Stomach smooth muscle (tissue), 2 donors: ENCODE data around the gene FAM25C.
"Not testable (repeated sequence)": the region's sequence is repeated elsewhere in the genome, so short reads cannot be mapped to it uniquely, and the experiment has no call there.

Experiments used
- H3K27ac ChIP-seq: one replicate; pipeline ENCODE4 v1.7.0; 2013; ENCODE audit warnings: mild to moderate bottlenecking, low read length, inconsistent platforms
- H3K27me3 ChIP-seq, 2 donors: one replicate each; pipeline ENCODE4 v1.7.0; 2013; ENCODE audit warnings: low read length in 2 of 2; ENCODE audit not compliant: insufficient read depth in 2 of 2, control insufficient read depth in 1 of 2
- H3K36me3 ChIP-seq, 2 donors: one replicate each; pipeline ENCODE4 v1.7.0; 2013; ENCODE audit warnings: low read length in 2 of 2; ENCODE audit not compliant: control insufficient read depth in 2 of 2, insufficient read depth in 2 of 2
- H3K4me1 ChIP-seq: one replicate; pipeline ENCODE4 v1.7.0; 2013; ENCODE audit warnings: low read length; ENCODE audit not compliant: control insufficient read depth, insufficient read depth
- H3K4me3 ChIP-seq, 2 donors: one replicate each; pipeline ENCODE4 v1.7.0; 2013; ENCODE audit warnings: low read length in 2 of 2
- H3K9ac ChIP-seq, 2 donors: one replicate each; pipeline ENCODE4 v1.7.0; 2013; ENCODE audit warnings: low read length in 2 of 2, mild to moderate bottlenecking in 1 of 2
- H3K9me3 ChIP-seq, 2 donors: one replicate each; pipeline ENCODE4 v1.7.0; 2013; ENCODE audit warnings: low read length in 2 of 2; ENCODE audit not compliant: control insufficient read depth in 2 of 2
- donor health status: healthy.
- donor health status: Pancreatic carcinoma.

FAM25C gene

GRCh38 chr10:47986413-47987230 is 13.0 kb downstream of the FAM25C start:
- not testable (repeated sequence) for H3K9ac ChIP-seq, H3K27me3 ChIP-seq, H3K9me3 ChIP-seq, H3K4me1 ChIP-seq, H3K36me3 ChIP-seq, H3K27ac ChIP-seq
- H3K4me3 ChIP-seq, result peak overlapping the region in 1 of 2 donors; percentile 35

DNA sequence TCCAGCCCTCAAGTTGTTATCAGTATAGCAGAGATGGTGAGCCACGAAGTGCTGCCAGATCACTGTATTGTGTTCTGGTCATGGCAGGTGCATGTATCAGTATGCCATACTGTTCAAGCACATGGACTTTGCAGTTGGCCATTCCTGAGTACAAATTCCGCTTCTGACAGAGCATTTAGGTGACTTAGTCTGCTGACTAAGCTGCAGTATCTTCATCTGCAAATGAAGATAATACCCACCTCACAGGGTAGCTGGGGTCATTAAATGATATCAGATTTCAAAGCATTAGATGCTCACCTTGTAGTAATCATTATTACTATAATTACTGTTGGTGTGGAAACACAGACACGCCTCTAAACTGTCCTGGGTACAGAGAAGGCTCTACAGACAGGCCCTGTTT is 24.2 kb downstream of the FAM25C start:
- not testable (repeated sequence) for H3K4me3 ChIP-seq, H3K27ac ChIP-seq, H3K4me1 ChIP-seq, H3K36me3 ChIP-seq, H3K9me3 ChIP-seq, H3K27me3 ChIP-seq, H3K9ac ChIP-seq

DNA sequence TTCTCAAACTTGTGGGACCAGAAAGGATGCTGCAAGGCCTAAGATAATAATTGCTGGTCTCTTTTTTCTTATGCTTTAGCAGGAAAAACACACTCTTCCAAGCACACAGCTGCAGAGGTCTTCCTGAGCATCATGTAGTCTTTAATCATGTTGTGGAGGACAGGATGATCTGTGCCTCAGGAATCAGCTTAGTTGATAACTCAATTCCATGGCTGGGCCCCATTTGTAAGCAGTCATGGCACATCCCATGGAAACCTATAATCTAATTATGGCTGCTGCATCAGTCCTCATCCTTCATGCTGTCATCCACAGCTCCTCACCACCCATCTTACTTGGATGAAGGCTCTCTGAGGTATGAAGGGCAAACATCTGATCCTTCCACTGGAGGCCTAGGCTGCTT is 26.5 kb downstream of the FAM25C start:
- not testable (repeated sequence) for H3K27me3 ChIP-seq, H3K4me1 ChIP-seq, H3K9ac ChIP-seq, H3K4me3 ChIP-seq, H3K9me3 ChIP-seq, H3K27ac ChIP-seq, H3K36me3 ChIP-seq

DNA sequence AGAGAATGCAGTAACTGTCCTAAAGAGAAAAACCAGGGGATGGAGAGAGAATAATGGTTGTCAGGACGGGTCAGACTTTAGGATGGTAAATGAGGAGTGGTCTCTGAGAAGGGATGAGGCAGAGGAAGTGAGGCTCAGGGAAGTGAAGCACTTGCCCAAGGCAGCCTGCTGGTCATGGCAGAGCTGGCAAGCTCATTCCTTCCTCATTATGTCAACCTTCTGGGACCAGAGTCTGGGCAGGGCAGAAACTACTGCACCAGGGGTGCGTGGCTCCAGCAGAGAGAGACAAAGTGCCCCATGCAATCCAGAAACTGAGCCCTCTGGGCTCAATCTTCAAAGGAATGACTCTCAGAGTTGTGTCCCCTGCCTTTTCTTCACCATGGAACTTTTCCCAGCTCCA is 27.5 kb downstream of the FAM25C start:
- H3K27ac ChIP-seq, H3K4me1 ChIP-seq, H3K9ac ChIP-seq, H3K36me3 ChIP-seq, H3K9me3 ChIP-seq, H3K27me3 ChIP-seq, H3K4me3 ChIP-seq: not testable (repeated sequence)

DNA sequence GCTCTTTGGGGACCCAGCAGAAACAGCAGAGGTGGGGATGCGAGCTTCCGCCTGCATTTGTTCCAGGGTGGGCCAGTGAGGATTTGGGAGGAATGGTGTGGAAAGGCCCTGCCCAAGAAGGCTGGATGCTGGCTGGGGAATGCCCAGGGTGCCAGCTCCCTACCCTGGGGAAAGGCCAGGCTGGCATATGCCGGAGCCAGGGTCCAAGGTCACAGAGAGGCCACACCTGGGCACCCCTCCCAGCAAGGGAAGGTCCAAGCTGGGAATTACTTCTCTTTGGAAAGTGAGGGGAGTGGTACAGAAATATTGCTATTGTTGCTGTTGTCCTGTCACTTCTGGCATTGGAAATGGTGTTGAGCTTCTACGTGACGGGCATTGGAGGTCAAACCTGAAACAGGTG is 28.0 kb downstream of the FAM25C start:
- not testable (repeated sequence) for H3K27ac ChIP-seq, H3K36me3 ChIP-seq, H3K9me3 ChIP-seq, H3K9ac ChIP-seq, H3K4me1 ChIP-seq, H3K27me3 ChIP-seq, H3K4me3 ChIP-seq

GRCh38 chr10:47970047-47970446 is 29.5 kb downstream of the FAM25C start:
- not testable (repeated sequence) for H3K36me3 ChIP-seq, H3K27me3 ChIP-seq

GRCh38 chr10:47968988-47969387 is 30.6 kb downstream of the FAM25C start:
- H3K27me3 ChIP-seq, H3K4me3 ChIP-seq, H3K4me1 ChIP-seq, H3K9me3 ChIP-seq, H3K27ac ChIP-seq, H3K36me3 ChIP-seq, H3K9ac ChIP-seq: not testable (repeated sequence)

More at GRCh38 chr10:47970047-47970446, 29.5 kb downstream of the FAM25C start:
- not testable (repeated sequence) for H3K9me3 ChIP-seq, H3K27ac ChIP-seq, H3K4me1 ChIP-seq, H3K9ac ChIP-seq, H3K4me3 ChIP-seq

DNA sequence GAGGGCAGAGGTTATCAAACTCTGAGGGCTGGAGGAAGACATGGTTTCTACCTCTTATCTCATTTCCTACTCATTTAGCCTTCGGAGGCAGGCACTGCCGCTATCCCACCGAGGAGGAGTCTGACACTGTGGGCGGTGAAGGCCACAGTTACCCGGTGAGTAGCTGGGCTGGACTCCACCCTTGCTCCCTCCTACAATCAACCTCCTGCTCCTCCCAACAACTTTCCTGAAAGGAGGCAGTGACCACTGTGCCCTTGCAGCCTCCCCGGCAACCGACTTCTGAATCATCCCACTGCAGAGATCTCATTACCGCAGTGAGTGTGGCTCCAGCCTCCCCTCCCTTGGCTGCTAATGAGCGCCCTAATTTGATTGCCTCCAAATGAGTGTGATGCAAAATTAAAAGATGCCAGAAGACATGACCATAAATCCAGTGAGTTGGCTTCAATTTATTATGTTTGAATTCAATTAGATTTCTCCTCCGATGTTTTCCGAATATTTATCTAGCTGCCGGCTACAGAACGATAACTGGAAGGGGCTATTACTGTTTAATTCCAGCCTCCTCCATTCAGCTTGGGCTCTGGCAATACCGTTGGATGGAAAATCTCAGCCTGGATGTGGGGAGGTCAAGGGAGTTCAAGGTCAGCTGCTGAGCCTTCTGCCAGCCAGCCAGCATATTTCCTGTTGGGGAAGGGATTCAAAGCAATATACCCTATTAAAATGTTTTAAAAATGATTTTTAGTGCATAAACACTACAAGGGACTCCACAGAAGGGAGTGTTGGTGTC is 35.1 kb downstream of the FAM25C start:
- H3K27ac ChIP-seq, H3K4me1 ChIP-seq, H3K4me3 ChIP-seq, H3K9me3 ChIP-seq, H3K36me3 ChIP-seq, H3K9ac ChIP-seq, H3K27me3 ChIP-seq: not testable (repeated sequence)

- H3K27me3 ChIP-seq, H3K4me1 ChIP-seq, H3K9ac ChIP-seq, H3K9me3 ChIP-seq, H3K4me3 ChIP-seq, H3K36me3 ChIP-seq, H3K27ac ChIP-seq: not testable (repeated sequence)
These were observed 36.8 kb downstream of the FAM25C start for GRCh38 chr10:47962785-47963184.

DNA sequence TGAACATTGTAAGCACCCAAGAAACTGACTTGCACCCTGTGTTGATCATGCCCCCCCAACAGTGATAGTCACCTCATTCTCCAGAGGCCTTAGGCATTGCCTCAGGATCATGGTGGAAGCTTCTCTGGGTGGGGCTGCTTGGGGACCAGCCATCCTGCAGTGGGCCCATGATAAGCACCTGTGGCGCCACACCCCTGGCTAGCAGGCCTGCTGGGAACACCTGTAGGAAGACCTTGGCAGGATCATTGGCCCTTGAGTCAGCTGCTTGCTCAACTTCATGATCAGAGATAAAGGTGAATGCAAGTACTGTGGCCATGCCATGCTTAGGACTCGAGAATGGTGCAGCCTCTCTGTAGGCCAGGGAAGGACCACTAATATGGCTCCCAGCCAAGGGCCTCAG is 38.9 kb downstream of the FAM25C start:
- not testable (repeated sequence) for H3K27me3 ChIP-seq, H3K27ac ChIP-seq, H3K9ac ChIP-seq, H3K4me1 ChIP-seq, H3K36me3 ChIP-seq, H3K9me3 ChIP-seq, H3K4me3 ChIP-seq

DNA sequence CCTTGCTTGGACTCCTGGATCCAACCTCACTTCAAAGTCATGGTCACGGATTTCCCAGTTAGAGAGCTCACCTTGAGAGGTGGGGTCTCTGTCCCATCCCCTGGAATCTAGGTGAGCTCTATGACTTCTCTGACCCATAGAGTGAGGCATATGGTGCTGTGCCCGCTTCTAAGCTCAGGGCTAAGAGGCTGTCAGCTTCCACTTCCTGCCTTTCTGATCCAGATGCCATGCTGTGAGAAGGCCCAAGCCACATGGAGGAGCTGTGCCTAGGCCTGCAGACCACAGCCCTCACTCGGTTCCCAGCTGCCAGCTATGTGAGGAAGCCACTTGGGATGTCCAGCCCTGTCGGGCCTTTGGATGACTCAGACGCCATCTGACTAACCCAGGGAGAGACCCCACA is 39.9 kb downstream of the FAM25C start:
- not testable (repeated sequence) for H3K36me3 ChIP-seq, H3K27ac ChIP-seq, H3K9ac ChIP-seq, H3K9me3 ChIP-seq, H3K4me3 ChIP-seq, H3K4me1 ChIP-seq, H3K27me3 ChIP-seq
